ENCODE data around the gene DCC. TPM values are rescaled to one million over a fixed set of nuclear protein-coding genes. Genes with fewer than 3 reads are reported as not detected.

The DCC gene
- total RNA-seq, 2 experiments from 2014 or later: not detected

GRCh38 chr18:53551868-53552426 is 1212.0 kb downstream of the DCC start:
- intact Hi-C loops (cut with DNase I, micrococcal nuclease): no loop called here
- Mint-ChIP-seq H3K4me1 (ENCODE audit: low read depth) (no peaks in the 10 kb centered on the region), H3K9me3 (no peaks in the 10 kb centered on the region), H3K27ac (no peak overlapping the region), H3K4me3 (no peak overlapping the region), H3K27me3 (no peaks in the 10 kb centered on the region), H3K36me3 (ENCODE audit: low read depth) (no peaks in the 10 kb centered on the region)
- H3K4me1 ChIP-seq (ENCODE audit: insufficient read depth, low read length): no peaks in the 10 kb centered on the region
- ChIA-PET POLR2A (no interaction called here), CTCF (no interaction called here)
- no peak for DNase-seq
- H3K36me3 ChIP-seq (ENCODE audit: insufficient read depth, low read length): no peaks in the 10 kb centered on the region
- no peak overlapping the region for H3K27ac ChIP-seq (ENCODE audit: low read depth in 1 of 2, low read length in 2 of 2)
- H3K4me3 ChIP-seq (ENCODE audit: low read length): no peak overlapping the region
- H3K27me3 ChIP-seq (ENCODE audit: control insufficient read depth in 1 of 2, insufficient read depth in 2 of 2, low read length in 2 of 2): no peaks in the 10 kb centered on the region
- H3K9me3 ChIP-seq (ENCODE audit: control insufficient read depth in 1 of 2, insufficient read depth in 1 of 2, low read length in 2 of 2): no peaks in the 10 kb centered on the region
- no peak for TF ChIP-seq CTCF (IDR thresholded peaks at IDR 0.05)
- ATAC-seq (ENCODE audit: poor library complexity): no peak

- H3K27me3 ChIP-seq (ENCODE audit: control insufficient read depth in 1 of 2, insufficient read depth in 2 of 2, low read length in 2 of 2): no peaks in the 10 kb centered on the region
- H3K27ac Mint-ChIP-seq: no peak overlapping the region
- H3K4me1 Mint-ChIP-seq (ENCODE audit: low read depth): no peaks in the 10 kb centered on the region
- no peak overlapping the region for H3K4me3 Mint-ChIP-seq
- no peaks in the 10 kb centered on the region for H3K27me3 Mint-ChIP-seq
- TF ChIP-seq CTCF (IDR thresholded peaks at IDR 0.05): no peak
- POLR2A ChIA-PET: no interaction called here
- DNase-seq (no peak), ATAC-seq (ENCODE audit: poor library complexity) (no peak)
- CTCF ChIA-PET: no interaction called here
- no peaks in the 10 kb centered on the region for H3K36me3 ChIP-seq (ENCODE audit: insufficient read depth, low read length)
- H3K36me3 Mint-ChIP-seq (ENCODE audit: low read depth): no peaks in the 10 kb centered on the region
- intact Hi-C loops (cut with DNase I, micrococcal nuclease): no loop called here
- H3K27ac ChIP-seq (ENCODE audit: low read depth in 1 of 2, low read length in 2 of 2): no peak overlapping the region
- H3K4me1 ChIP-seq (ENCODE audit: insufficient read depth, low read length): no peaks in the 10 kb centered on the region
- H3K4me3 ChIP-seq (ENCODE audit: low read length): no peak overlapping the region
- no peaks in the 10 kb centered on the region for H3K9me3 ChIP-seq (ENCODE audit: control insufficient read depth in 1 of 2, insufficient read depth in 1 of 2, low read length in 2 of 2)
- H3K9me3 Mint-ChIP-seq: no peaks in the 10 kb centered on the region
Observed at GRCh38 chr18:53553030-53553429, 1213.0 kb downstream of the DCC start.

GRCh38 chr18:53556450-53556849 is 1216.5 kb downstream of the DCC start:
- H3K4me1 ChIP-seq (ENCODE audit: insufficient read depth, low read length): no peaks in the 10 kb centered on the region
- H3K4me3 Mint-ChIP-seq: no peak overlapping the region
- H3K4me1 Mint-ChIP-seq (ENCODE audit: low read depth): no peaks in the 10 kb centered on the region
- H3K27ac Mint-ChIP-seq: no peak overlapping the region
- ChIA-PET POLR2A (no interaction called here), CTCF (no interaction called here)
- DNase-seq (no peak), ATAC-seq (ENCODE audit: poor library complexity) (no peak)
- H3K36me3 ChIP-seq (ENCODE audit: insufficient read depth, low read length): no peaks in the 10 kb centered on the region
- no peaks in the 10 kb centered on the region for H3K9me3 ChIP-seq (ENCODE audit: control insufficient read depth in 1 of 2, insufficient read depth in 1 of 2, low read length in 2 of 2)
- H3K4me3 ChIP-seq (ENCODE audit: low read length): no peak overlapping the region
- no peaks in the 10 kb centered on the region for H3K36me3 Mint-ChIP-seq (ENCODE audit: low read depth)
- H3K27me3 Mint-ChIP-seq: no peaks in the 10 kb centered on the region
- no peak for TF ChIP-seq CTCF (IDR thresholded peaks at IDR 0.05)
- H3K9me3 Mint-ChIP-seq: peaks cover 4% of the 10 kb centered on the region
- H3K27ac ChIP-seq (ENCODE audit: low read depth in 1 of 2, low read length in 2 of 2): no peak overlapping the region
- no peaks in the 10 kb centered on the region for H3K27me3 ChIP-seq (ENCODE audit: control insufficient read depth in 1 of 2, insufficient read depth in 2 of 2, low read length in 2 of 2)
- intact Hi-C loops (cut with DNase I, micrococcal nuclease): no loop called here
